ENCODE results near the gene ADAMTS7.

DNA sequence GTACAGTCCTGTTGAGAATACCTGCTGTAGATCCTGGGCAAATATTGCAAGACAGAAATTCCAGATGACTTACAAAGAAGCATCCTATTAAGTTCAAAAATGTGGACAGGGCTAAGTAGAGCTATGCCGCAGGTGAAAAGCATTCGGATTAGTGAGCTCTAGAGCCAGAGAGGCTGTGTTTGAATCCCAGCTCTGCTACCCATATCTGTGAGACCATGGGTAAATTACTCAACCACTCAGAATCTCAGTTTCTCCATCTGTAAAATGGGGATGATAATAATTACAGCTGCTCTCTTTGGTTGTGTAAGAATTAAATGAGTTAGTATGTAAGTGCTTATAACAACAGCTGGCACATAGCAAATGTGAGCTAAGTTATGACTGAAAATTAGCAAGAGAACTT lies 3.9 kb downstream of the ADAMTS7 start:
- TF ChIP-seq, protein P1, sequence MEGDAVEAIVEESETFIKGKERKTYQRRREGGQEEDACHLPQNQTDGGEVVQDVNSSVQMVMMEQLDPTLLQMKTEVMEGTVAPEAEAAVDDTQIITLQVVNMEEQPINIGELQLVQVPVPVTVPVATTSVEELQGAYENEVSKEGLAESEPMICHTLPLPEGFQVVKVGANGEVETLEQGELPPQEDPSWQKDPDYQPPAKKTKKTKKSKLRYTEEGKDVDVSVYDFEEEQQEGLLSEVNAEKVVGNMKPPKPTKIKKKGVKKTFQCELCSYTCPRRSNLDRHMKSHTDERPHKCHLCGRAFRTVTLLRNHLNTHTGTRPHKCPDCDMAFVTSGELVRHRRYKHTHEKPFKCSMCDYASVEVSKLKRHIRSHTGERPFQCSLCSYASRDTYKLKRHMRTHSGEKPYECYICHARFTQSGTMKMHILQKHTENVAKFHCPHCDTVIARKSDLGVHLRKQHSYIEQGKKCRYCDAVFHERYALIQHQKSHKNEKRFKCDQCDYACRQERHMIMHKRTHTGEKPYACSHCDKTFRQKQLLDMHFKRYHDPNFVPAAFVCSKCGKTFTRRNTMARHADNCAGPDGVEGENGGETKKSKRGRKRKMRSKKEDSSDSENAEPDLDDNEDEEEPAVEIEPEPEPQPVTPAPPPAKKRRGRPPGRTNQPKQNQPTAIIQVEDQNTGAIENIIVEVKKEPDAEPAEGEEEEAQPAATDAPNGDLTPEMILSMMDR (conservative IDR thresholded peaks at IDR 0.05 in 1 of 2, IDR thresholded peaks at IDR 0.05 in 1 of 2; ENCODE audit: low read depth in 1 of 2, low read length in 2 of 2), result no peak
- TF ChIP-seq EZH2 (IDR thresholded peaks at IDR 0.05; ENCODE audit: low read length, missing control alignments), result no peak

Measured in fibroblast of lung (primary cell).